UCSD-AML1 (cell line): Measurements from ENCODE around the gene PRDM10.
"Not testable (repeated sequence)": the region's sequence is repeated elsewhere in the genome, so short reads cannot be mapped to it uniquely, and the experiment has no call there.

Source experiments
- DNase-seq: peaks from one replicate; lab custom pipeline; 2025; ENCODE audit not compliant: unreplicated experiment; lab: John Stamatoyannopoulos, UW

The PRDM10 gene

DNA sequence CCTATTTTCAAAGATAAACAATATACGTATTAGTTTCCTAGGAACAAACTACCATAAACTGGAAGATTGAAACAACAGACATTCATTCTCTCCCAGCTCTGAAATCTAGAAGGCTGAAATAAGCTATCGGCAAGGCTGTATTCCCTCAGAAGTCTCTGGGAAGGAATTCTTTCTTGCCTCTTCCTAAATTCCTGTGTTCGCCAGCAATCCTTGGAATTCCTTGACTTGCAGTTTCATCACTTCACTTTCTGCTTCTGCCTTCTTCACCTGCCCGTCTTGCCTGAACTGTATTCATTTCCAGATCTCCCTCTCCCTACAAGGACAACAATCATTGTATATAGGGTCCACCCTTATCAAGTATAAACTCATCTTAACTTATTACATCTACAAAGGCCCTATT lies 17.7 kb upstream of the PRDM10 start:
- no peak for DNase-seq

DNA sequence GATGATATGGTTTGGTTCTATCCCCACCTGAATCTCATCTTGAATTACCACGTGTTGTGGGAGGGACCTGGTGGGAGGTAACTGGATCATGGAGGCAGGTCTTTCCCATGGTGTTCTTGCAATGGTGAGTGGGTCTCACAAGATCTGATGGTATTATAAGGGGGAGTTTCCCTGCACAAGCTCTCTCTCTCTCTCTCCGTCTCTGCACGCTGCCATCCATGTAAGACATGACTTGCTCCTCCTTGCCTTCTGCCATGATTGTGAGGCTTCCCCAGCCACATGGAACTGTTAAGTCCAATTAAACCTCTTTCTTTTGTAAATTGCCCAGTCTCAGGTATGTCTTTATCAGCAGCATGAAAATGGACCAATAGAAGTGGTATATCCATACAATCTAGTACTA lies 13.2 kb upstream of the PRDM10 start:
- DNase-seq: not testable (repeated sequence)

DNA sequence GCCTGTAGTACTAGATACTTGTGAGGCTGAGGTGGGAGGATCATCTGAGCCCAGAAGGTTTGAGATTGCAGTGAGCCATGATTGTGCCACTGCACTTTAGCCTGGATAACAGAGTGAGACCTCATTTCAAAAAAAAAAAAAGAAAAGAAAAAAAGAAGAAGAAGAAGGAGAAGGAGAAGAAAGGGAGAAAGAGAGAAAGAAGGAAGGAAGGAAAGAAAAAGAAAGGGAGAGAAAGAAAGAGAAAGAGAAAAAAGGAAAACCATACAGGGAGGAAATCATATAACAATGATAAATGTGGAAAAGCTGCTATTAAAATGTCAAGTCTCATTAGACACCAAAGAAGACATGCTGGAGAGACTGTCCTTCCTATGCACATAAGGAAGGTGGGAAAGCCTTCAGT lies 5.7 kb upstream of the PRDM10 start:
- no peak for DNase-seq

DNA sequence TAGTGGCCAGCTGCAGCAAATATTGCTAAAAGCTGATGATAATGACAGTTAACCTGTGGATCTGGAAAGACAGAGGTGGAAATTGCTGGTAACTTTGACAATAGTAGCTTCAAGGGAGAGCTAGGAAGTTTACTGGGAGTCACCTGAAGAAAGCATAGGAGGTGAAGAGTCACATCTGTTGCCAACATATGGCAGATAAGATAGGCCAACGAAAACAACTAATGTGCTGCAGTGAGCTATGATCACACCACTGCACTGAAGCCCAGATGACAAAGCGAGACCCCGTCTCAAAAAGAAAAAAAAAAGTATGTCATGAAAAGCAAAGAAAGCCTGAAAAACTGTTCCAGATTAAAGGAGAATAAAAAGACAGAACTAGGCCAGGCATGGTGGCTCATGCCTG lies 4.3 kb upstream of the PRDM10 start:
- no peak for DNase-seq

DNA sequence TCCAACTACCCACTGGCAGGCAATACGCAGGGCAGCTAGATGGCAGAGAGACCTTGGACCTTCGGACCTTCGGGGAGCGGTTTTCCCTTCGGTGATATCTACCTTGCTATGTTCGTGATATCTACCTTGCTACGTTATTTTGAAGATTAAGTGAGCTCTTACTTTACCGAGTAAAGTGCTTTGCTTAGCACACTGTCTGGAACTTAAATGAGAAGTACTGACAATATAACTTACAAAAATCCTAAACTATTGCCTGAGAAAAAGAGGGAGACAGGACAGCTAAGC lies 1.0 kb upstream of the PRDM10 start:
- no peak for DNase-seq

DNA sequence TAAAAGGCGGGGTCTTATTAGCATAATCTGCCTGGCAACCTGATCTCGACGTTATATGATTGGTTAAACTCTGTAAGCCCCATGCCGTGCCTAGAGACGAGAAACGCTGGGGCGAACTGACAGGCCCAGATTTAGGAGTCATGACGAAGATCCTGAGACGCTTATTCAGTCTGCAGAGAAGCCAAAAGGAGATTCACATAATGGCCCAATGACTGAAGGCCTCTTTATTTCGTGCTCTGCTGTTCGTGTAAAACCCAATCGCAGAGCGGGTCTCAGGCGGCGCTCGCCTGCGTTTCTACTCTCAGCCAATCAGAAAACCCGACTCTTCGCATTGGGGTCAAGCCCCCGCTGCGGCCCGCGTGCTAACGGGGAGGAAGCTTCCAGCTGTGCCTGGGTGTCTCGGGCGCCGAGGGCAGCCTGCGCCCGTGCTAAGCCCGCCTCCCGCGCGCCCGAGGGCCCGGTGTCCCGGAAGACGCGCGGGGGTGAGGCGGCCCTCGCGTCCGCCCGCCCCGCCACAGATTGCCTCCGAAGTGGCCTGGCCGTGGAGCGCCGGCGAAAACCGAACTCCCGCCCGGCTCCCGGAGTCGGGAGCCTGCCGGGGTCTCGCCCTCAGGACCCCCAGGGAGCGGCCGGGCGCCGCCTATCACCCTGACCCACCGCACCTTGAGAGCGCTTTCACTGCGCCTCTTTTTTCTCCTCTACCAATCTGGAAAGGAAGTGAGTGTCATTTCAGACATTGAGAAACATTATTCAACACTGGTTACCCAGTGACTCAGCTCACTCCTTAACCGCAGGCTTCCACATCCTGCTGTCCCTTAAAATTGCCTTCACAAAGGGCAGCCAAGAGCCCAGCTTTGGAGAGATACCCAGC lies 446 bp upstream of the PRDM10 start:
- DNase-seq: peak; percentile 93

DNA sequence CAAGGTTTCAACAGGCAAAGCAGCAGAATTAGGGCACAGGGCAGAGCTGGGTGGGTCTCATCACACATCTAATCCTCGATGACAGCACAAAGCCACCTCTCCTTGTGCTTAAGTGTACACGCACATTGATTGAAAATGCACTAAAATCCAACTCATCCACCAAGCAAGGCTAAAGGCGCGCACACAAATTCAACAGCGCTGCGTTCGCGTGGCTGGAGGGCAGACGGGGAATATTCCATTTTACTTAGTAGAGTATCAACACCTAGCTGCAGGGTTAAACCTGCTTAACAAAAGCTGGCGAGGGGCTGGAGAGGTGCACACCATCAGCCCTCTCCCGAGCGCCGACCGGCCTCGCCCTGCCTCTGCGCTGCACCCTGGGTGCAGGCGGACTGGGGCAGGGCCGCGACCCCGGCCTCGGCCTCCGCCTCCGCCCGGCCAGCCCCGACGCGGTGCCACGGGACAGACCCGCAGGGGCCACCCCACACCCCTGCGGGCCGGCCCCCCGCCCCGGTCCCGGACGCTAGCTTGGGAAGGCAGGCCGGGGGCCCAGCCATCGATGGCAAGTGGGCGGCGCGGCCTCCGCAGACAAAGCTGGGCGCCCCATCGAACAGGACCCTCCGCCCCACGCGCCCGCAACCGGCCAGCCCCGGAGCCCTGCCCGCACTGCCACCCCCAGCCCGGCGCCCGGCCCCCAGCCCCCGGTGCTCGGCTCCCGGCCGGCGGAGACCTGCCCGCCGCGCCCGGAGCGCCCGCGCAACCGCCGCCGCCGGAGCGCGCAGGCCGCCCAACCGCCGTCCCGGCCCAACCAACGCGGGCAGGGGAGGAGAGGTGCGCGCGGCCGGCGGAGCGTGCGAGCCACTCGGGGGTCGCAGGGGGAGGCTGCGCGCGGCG lies 929 bp downstream of the PRDM10 start:
- DNase-seq: peak; percentile 51

DNA sequence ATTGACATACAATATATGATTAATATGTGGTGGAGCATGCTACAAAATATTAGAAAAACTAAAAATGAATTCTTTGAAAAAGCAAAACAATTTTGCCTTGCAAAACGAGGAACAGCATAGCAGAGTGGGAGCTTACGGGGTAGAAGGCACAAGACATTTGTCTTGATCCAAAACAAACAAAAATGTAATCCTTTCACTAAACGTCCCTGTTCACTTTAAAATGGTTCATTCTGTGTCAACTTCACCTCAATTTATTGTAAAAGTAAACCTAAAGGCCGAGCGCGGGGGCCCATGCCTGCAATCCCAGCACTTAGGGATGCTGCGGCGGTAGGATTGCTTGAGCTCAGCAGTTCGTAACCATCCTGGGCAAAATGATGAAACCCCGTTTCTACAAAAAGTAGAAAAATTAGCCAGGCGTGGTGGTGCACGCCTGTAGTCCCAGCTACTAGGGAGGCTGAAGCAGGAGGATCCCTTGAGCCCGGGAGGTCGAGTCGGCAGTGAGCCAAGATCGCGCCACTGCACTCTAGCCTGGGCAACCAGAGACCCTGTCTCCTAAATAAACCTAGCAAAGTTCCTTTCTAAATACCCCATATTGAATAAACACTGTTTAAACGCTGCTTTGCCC lies 2.0 kb downstream of the PRDM10 start:
- no peak for DNase-seq

DNA sequence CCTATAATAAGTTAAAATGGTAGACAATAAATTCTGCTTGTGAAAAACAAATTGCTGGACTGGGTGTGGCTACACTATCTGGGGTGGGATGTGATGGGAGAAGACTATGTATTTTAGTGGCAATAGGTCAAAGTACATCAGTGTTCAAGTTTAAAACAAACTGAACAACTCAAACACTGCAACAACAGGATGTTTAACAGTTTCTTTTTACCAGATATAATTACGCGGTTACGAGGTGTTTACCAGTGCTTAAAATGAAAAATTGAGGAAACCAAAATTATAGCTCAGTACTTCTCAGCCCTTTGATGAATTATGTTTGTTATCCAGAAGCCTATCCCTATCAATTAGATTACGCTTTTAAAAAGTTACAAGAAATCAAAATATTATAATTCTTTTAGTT lies 3.2 kb downstream of the PRDM10 start:
- DNase-seq: no peak

DNA sequence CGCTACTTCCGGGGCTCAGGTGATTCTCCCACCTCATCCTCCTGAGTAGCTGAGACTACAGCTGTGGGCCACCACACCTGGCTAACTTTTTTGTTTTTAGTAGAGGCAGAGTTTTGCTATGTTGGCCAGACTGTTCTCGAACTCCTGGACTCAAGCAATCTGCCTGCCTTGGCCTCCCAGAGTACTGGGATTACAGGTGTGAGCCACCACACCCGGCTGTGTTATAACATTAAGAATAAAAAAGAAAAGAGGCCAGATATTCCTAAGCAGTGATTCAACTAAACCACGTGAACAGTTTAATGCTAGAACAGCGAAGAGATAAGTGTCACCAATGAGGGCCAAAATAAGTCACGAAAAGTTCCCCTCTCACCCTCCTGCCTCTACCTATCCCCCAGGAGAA lies 3.7 kb downstream of the PRDM10 start:
- DNase-seq: no peak

DNA sequence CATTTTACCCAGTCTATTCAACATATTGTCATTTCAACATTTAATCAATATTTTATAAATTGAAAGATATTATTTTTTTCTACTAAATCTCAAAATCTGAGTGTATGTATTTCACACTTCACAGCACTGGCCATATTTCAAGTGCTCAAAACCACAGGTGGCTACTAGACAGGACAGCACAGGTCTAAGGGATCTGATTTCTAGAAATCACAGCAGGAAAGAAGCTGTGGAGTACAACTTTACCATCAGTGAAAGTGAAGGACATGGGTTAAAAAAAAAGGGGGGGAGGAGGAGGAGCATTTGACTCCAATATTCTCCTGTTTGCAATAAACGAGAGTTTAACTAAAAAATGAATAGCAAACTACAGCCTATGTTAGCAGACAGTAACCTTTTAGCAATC lies 4.5 kb downstream of the PRDM10 start:
- DNase-seq: no peak

DNA sequence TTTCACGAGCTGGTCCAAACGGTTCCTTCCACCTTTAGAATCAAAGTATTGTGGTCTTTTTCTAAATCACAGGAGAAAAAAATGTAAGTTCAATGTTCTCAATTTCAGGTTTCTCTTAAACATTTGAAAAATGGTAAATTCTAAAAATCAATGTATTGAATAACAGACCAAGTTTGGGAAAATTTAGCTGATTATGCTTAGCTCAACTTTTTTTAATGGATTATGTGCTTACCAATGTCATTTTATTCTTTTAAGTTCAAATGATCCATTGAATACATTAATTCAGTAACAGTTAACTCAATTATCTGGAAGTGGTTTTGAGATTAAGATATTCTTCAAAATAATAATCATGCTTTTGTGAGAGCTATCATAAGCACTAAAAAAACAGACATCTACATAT lies 5.1 kb downstream of the PRDM10 start:
- no peak for DNase-seq

DNA sequence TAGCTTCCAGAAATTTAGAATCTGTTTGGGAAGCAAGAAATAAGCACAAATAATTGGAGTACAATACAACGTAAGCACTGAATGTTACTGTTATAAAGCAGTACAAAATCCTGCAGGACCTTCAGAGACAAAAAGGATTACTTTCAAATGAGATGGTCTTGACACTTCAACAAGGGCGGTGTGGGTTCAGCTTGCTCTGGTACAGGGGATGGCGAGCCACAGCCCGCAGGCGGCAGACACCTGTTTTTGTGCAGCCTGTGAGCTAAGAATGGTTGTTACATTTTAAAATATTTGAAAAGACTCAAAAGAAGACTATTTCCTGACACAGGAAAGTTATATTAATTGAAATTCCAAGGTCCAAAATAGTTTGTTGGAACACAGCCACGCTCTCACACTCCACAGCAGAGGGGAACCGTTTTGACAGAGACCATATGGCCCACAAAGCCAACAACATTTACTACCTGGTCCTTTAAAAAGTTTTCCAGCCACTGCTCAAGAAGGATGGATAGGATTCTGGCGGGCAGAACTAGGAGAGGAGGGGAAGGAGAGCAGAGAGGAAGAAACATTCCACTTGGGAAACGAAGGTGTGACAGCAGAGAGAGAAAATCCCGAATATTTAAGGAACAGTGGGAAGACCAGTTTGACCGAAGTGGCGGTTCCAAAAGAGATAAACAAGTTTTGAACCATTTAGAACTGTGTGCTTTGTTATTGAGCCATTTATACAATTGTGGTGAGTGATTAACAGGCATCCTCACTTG lies 6.3 kb downstream of the PRDM10 start:
- DNase-seq: no peak

DNA sequence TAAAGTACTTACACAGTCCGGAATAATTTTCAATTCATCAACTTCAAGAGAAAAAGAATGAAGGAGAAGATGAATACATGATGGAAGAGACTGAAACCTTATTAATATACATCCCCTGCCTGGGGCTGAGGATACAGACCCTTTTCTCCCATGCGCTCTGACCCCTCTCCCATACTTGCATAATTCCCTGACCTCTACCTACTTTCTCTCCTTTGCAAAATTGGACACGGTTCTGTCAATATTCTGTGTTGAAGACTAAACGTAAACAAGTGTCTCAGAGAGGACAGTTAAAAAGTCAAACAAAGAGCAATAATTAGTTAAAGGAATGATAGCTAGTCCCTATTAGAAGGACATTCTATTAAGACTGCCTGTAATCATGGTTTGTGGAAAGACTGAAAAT lies 7.5 kb downstream of the PRDM10 start:
- no peak for DNase-seq

DNA sequence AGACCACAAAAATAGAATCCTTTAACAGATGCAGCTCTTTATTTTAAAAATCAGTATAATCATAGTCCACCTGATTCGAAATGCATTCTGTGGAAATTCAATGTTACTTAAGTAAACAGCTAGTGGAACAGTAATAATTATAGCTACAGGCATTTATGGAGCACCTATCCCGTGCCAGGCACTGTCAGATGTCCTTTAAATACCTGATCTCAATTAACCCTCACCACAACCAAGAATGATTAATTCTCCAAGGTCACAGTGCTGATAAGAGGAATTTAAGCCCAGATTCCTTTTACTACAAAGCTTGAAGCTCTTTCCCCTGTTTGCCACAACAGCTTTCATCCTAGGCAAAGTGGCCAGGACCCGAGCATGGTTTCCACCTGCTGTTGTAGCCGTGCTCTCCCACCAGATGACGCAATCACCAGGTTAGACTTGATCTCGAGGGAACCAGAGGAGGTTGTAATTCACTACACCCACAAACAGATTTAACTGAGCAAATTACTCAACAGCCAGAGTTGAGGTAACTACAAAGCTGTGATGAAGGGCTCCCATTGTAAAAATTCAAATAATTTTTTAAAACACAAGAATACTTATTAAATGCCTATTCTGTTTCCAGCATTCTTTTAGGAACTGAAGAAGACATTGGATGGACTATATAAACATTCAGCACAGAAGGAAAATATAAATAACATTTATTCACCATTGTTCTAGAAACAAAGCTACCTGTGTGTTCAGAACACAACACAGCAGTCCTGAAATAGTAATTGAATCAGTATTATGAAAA lies 10.3 kb downstream of the PRDM10 start:
- DNase-seq: no peak

DNA sequence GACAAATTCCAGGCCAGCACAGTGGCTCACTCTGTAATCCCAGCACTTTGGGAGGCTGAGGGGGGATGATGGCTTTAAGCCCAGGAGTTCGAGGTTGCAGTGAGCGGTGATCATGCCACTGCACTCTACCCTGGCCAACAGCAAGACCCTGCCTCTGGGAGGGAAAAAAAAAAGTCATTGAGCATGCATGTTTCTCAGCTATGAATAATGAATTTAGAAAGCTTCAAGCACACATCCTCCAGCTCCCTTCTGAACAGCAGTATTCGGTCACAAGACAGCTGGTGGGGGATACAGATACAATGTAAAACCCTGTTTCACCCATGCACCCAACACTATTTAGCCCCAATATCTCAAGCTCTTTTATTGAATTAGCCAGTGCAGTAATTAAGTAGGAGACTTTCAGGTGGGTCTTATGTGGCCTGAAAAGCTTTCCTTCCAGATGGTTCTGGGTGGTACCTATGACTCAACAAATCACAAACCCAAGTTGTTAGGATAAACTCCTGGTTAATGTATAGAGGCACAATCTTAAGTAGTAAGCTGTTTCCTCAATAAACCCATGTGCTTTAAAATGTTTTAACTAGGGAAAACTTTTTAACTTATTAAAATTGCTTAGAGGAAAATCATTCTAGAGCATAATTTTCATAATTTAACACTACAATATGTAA lies 13.4 kb downstream of the PRDM10 start:
- no peak for DNase-seq

DNA sequence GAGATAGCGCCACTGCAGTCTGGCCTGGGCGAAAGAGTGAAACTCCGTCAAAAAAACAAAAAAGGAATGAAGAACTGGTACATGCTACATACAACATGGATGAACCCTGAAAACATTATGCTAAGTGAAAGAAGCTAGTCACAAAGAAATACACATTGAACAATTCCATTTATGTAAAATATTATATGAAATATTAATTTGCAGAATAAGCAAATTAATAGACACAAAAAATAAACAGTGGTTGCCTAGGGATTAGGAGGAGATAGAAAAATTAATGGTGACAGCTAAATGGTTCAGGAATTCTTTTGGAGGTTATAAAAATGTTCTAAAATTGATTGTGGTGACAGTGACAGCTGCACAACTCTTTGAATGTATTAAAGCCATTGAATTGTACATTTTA lies 14.7 kb downstream of the PRDM10 start:
- DNase-seq: no peak

DNA sequence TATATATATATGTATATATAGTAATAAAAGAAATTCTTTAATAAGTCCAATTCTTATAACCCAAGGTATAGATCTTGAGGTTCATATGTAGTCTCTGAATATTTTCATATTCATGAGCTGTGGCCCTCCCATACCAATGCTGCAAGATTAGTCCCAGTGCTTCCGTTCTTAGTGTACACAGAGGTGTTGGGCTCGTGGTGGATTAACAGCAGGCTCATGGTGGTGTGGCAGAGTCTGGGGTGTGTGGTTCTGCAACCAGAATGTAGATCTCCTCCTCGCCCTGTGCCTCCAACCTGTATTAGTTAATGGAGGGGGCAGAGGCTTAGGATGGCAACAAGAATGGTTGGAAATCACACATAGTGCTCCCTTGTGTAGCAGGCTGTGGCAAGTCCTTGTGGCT lies 16.8 kb downstream of the PRDM10 start:
- no peak for DNase-seq

DNA sequence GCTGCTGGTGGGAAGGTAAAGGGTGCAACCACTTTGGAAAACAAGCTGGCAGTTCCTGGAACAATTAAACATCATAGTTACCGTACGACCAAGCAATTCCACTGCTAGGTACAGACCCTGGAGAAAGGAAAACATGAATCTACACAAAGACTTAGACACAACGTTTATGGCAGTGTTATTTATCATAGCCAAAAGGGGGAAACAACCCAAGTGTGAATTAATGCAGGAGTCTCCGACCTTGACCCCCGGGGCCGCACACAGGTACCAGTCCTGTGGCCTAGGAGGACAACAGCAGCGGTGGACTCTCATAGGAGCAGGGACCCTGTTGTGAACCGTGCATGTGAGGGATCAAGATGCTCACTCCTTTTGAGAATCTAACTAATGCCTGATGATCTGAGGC lies 22.5 kb downstream of the PRDM10 start:
- DNase-seq: no peak

DNA sequence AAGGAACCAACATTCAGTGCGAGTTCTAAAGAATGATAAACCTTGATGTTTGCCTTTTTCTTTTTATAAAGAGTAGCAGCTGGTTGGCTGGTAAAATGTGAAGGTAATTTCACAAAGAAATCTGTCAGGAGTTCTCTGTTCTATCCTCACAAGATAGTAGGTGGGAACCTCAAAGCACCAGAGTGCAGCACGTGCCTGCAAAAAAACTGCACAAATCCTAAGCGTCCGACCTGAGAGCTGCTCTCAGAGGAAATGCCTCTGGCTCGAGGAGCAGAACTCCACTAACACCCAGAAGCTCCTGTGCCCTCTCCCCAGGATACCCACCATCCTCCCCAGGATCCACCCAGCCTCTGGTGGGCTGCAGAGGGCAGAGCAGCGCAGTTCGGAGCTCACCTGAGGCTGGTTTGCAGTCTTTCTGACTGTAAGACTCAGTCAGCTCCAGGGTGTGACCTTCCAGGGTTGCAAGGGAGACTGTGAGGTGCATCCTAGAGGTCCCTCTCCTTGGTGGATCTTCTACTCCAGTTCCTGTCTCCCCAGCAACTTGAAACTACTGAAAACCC lies 23.5 kb downstream of the PRDM10 start:
- DNase-seq: no peak
